HCT116 (cell line): ENCODE measurements around the gene SPEF2. TPM values are rescaled to one million over a fixed set of nuclear protein-coding genes. Genes with fewer than 3 reads are reported as not detected.

Experiments used
- ATAC-seq: fragments of 200-7000 bp; cut with Tn5 transposase; 2 replicates; pipeline ENCODE4 v1.9.1; 2020; ENCODE audit warnings: mild to moderate bottlenecking, moderate library complexity
- BruUV-seq: library from RNA; stranded (reverse); fragments of 400-500 nt; replicated peaks from 2 replicates; lab custom pipeline; 2021; lab: Mats Ljungman, UMichigan
- CTCF ChIA-PET: fragments of 300-600 bp; sonication (Branson Sonifier 250); formaldehyde crosslinking; loops from one replicate; lab custom pipeline; 2021; ENCODE audit warnings: antibody characterized with exemption; lab: Charles Lee
- POLR2A ChIA-PET: fragments of 300-600, 350-600 bp; sonication (Branson Sonifier 250); formaldehyde crosslinking; loops from one replicate; lab custom pipeline; 2021; ENCODE audit warnings: antibody characterized with exemption; lab: Charles Lee
- RAD21 ChIA-PET, 2 experiments: fragments of 300-600 bp; sonication (Branson Sonifier 250); formaldehyde crosslinking; loops; one replicate each; lab custom pipeline; 2023; ENCODE audit warnings: low total read pairs in 2 of 2; ENCODE audit not compliant: uncharacterized antibody in 2 of 2, unreplicated experiment in 2 of 2, low non-redundant PET in 1 of 2; lab: Charles Lee
- DNase-seq: peaks from one replicate; pipeline ENCODE4 v3.0.0-alpha.2; 2010; ENCODE audit warnings: low read depth, low spot score
- H2AFZ ChIP-seq: fragments of 200-600 bp; shearing (Covaris generic), sonication (generic); 2 replicates; pipeline ENCODE4 v1.6.1; 2017; ENCODE audit warnings: low read depth, mixed run types, mixed read lengths, antibody characterized with exemption, low read length; ENCODE audit not compliant: poor library complexity, severe bottlenecking
- H3K27ac ChIP-seq: 2 replicates; pipeline ENCODE4 v1.5.1; 2012; ENCODE audit warnings: low read depth, low read length
- H3K27me3 ChIP-seq: fragments of 200-600 bp; sonication (generic); 2 replicates; pipeline ENCODE4 v1.6.1; 2016; ENCODE audit warnings: mixed run types, low read length, mixed read lengths; ENCODE audit not compliant: insufficient read depth
- H3K36me3 ChIP-seq, 2 experiments: fragments of 200-500 bp in 1 of 2; fragments of 200-600 bp in 1 of 2; sonication (Bioruptor generic) in 1 of 2; sonication (generic) in 1 of 2; 2 replicates each; pipeline versions ENCODE4 v1.5.1 to v1.6.1; 2014 to 2016; ENCODE audit warnings: low read length in 2 of 2, inconsistent platforms in 1 of 2, mixed read lengths in 1 of 2, mixed run types in 1 of 2; ENCODE audit not compliant: insufficient read depth in 2 of 2, control insufficient read depth in 1 of 2
- H3K4me1 ChIP-seq, 2 experiments: fragments of 200-600 bp in 1 of 2; sonication (generic) in 1 of 2; 2 replicates each; pipeline versions ENCODE4 v1.5.1 to v1.6.1; 2012 to 2017; ENCODE audit warnings: low read length in 2 of 2, inconsistent platforms in 1 of 2, mild to moderate bottlenecking in 1 of 2, mixed read lengths in 1 of 2, mixed run types in 1 of 2, moderate library complexity in 1 of 2; ENCODE audit not compliant: insufficient read depth in 2 of 2, control insufficient read depth in 1 of 2
- H3K4me2 ChIP-seq: fragments of 200-600 bp; sonication (generic); 2 replicates; pipeline ENCODE4 v1.6.1; 2017; ENCODE audit warnings: mixed run types, low read length, mixed read lengths
- H3K4me3 ChIP-seq, 2 experiments: fragments of 200-600 bp in 1 of 2; sonication (generic) in 1 of 2; replicated peaks in 1 of 2; 2 replicates each; pipeline ENCODE4 v1.5.1; 2011 to 2016; ENCODE audit warnings: low read length in 2 of 2, control low read depth in 1 of 2, low read depth in 1 of 2, mild to moderate bottlenecking in 1 of 2, mixed read lengths in 1 of 2, mixed run types in 1 of 2
- H3K79me2 ChIP-seq: fragments of 200-600 bp; sonication (generic); 2 replicates; pipeline ENCODE4 v1.6.1; 2017; ENCODE audit warnings: mild to moderate bottlenecking, mixed run types, low read length, moderate library complexity, mixed read lengths; ENCODE audit not compliant: insufficient read depth
- H3K9ac ChIP-seq: fragments of 200-600 bp; sonication (generic); 2 replicates; pipeline ENCODE4 v1.6.1; 2016; ENCODE audit warnings: low read length, mixed read lengths
- H3K9me2 ChIP-seq: fragments of 200-600 bp; sonication (generic), shearing (Covaris generic); 2 replicates; pipeline ENCODE4 v1.6.1; 2017; ENCODE audit warnings: mixed run types, mild to moderate bottlenecking, moderate library complexity; ENCODE audit not compliant: insufficient read depth
- H3K9me3 ChIP-seq, 2 experiments: fragments of 200-500 bp in 1 of 2; fragments of 200-600 bp in 1 of 2; sonication (Bioruptor generic) in 1 of 2; sonication (generic) in 1 of 2; 2 replicates each; pipeline ENCODE4 v1.6.1; 2014 to 2017; ENCODE audit warnings: low read length in 2 of 2, mixed read lengths in 2 of 2, inconsistent platforms in 1 of 2, low read depth in 1 of 2, mild to moderate bottlenecking in 1 of 2, mixed run types in 1 of 2, moderate library complexity in 1 of 2; ENCODE audit not compliant: control insufficient read depth in 1 of 2, insufficient read depth in 1 of 2
- H4K20me1 ChIP-seq: fragments of 200-600 bp; sonication (generic), shearing (Covaris generic); 2 replicates; pipeline ENCODE4 v1.6.1; 2017; ENCODE audit warnings: mixed run types, mild to moderate bottlenecking, moderate library complexity; ENCODE audit not compliant: insufficient read depth
- CEBPB ChIP-seq: IDR thresholded peaks from 2 replicates; pipeline ENCODE4 v1.6.1; 2012; ENCODE audit warnings: low read depth
- EZH2phosphoT487 ChIP-seq: fragments of 200-600 bp; IDR thresholded peaks from 2 replicates; pipeline ENCODE4 v1.6.1; 2018; ENCODE audit warnings: antibody characterized with exemption, borderline replicate concordance
- MAX ChIP-seq: IDR thresholded peaks from 2 replicates; pipeline ENCODE4 v1.6.1; 2012
- REST ChIP-seq: IDR thresholded peaks from 2 replicates; pipeline ENCODE4 v1.6.1; 2012; ENCODE audit warnings: low read depth
- ZFX ChIP-seq: fragments of 450-650 bp; IDR thresholded peaks from 2 replicates; pipeline ENCODE4 v1.6.1; 2017
- intact Hi-C: fragments of 100-400 bp; cut with micrococcal nuclease; formaldehyde crosslinking; loops from 2 replicates; pipeline ENCODE4 v1.10.0; 2022
- total RNA-seq: library from RNA; stranded (reverse); gene quantifications from one replicate; pipeline ENCODE4 v1.2.1, GENCODE V29; 2021; ENCODE audit not compliant: unreplicated experiment
- TF ChIP-seq, protein P1 (sequence below): IDR thresholded peaks from 2 replicates; pipeline ENCODE4 v1.6.1; 2011; ENCODE audit warnings: mild to moderate bottlenecking, low read length, moderate library complexity; ENCODE audit not compliant: insufficient replicate concordance; ENCODE audit errors: extremely low read depth

SPEF2 gene
- total RNA-seq, 1 experiment from 2014 or later, result 4.6 TPM

DNA sequence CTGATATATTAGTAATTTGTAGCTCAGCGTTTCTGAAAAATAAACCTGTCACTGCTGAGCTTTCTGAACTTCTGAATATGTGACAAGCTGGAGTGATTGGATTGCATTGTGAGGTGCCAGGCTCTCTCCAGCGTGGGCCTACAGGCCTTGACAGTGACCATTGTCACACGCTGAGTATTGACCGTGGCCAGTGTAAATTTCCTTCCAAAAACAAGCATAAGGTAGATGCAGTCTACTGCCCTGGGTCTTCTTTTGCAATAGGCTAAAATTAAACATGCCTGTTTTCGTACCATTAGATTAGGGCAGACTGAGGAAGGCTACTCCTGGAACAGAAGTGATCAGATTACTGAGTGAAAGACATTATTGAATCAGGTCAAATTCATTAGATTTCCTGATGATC, 60.2 kb downstream of the SPEF2 start:
- CTCF ChIA-PET, result no interaction called here
- ATAC-seq (no peak), DNase-seq (no peak)
- Histone ChIP-seq H3K4me1 (no peaks in the 10 kb centered on the region), H3K27me3 (no peaks in the 10 kb centered on the region), H2AFZ (no peak overlapping the region), H3K36me3 (no peaks in the 10 kb centered on the region), H4K20me1 (no peaks in the 10 kb centered on the region), H3K9me3 (no peaks in the 10 kb centered on the region), H3K27ac (no peak overlapping the region), H3K79me2 (no peaks in the 10 kb centered on the region), H3K9ac (no peak overlapping the region), H3K9me2 (no peaks in the 10 kb centered on the region), H3K4me2 (no peak overlapping the region), H3K4me3 (no peak overlapping the region)
- intact Hi-C loops, result no loop called here
- no TSS peak for BruUV-seq
- RAD21 ChIA-PET, result no interaction called here
- TF ChIP-seq EZH2phosphoT487 (no peak), MAX (no peak), CEBPB (no peak), REST (no peak), ZFX (no peak)
- TF ChIP-seq, protein P1, sequence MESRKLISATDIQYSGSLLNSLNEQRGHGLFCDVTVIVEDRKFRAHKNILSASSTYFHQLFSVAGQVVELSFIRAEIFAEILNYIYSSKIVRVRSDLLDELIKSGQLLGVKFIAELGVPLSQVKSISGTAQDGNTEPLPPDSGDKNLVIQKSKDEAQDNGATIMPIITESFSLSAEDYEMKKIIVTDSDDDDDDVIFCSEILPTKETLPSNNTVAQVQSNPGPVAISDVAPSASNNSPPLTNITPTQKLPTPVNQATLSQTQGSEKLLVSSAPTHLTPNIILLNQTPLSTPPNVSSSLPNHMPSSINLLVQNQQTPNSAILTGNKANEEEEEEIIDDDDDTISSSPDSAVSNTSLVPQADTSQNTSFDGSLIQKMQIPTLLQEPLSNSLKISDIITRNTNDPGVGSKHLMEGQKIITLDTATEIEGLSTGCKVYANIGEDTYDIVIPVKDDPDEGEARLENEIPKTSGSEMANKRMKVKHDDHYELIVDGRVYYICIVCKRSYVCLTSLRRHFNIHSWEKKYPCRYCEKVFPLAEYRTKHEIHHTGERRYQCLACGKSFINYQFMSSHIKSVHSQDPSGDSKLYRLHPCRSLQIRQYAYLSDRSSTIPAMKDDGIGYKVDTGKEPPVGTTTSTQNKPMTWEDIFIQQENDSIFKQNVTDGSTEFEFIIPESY, result no peak
- POLR2A ChIA-PET, result no interaction called here
